Epithelial cell of esophagus (primary cell): ENCODE data around the gene COX7A2.

Experiments
- DNase-seq: peaks from one replicate; pipeline ENCODE4 v3.0.0; 2010; ENCODE audit warnings: low read depth
- H3K4me3 ChIP-seq: 2 replicates; pipeline ENCODE4 v1.5.1; 2011; ENCODE audit warnings: mild to moderate bottlenecking, low read length, control low read depth
- CTCF ChIP-seq: IDR thresholded peaks from 2 replicates; pipeline ENCODE4 v1.5.1; 2011; ENCODE audit warnings: low read depth, mild to moderate bottlenecking, low read length, control low read depth, inconsistent platforms; ENCODE audit not compliant: insufficient read depth; ENCODE audit errors: missing control alignments

Gene COX7A2

GRCh38 chr6:75257343-75258087 lies 13.9 kb upstream of the COX7A2 start:
- H3K4me3 ChIP-seq, result no peak overlapping the region
- no peak for DNase-seq
- no peak for TF ChIP-seq CTCF

- DNase-seq, result no peak
- TF ChIP-seq CTCF, result no peak
Measured at GRCh38 chr6:75250552-75250951, 7.0 kb upstream of the COX7A2 start.

DNA sequence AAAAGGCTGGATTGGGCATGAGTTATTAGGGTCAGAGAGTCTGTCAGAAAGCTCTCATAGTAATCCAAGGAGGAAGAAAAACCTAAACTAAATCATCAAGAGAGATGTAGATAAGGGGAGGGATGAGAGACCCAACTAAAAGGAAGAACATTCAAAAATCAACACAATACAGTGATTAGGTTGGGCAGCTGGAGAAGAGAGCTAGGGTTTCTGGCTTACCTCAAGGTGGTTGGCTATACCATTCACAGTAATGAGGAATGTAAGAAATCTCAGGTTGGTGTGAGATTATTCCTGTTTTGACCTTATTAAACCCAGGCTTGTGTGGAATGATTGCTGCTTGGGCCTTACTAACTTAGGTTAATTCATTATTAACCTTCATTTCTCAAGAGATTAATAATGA lies 6.2 kb upstream of the COX7A2 start:
- no peak for DNase-seq
- H3K4me3 ChIP-seq, result no peak overlapping the region
- no peak for TF ChIP-seq CTCF

More at GRCh38 chr6:75250552-75250951, 7.0 kb upstream of the COX7A2 start:
- H3K4me3 ChIP-seq, result no peak overlapping the region

GRCh38 chr6:75246386-75246785 lies 2.8 kb upstream of the COX7A2 start:
- no peak for DNase-seq
- H3K4me3 ChIP-seq, result no peak overlapping the region
- no peak for TF ChIP-seq CTCF

DNA sequence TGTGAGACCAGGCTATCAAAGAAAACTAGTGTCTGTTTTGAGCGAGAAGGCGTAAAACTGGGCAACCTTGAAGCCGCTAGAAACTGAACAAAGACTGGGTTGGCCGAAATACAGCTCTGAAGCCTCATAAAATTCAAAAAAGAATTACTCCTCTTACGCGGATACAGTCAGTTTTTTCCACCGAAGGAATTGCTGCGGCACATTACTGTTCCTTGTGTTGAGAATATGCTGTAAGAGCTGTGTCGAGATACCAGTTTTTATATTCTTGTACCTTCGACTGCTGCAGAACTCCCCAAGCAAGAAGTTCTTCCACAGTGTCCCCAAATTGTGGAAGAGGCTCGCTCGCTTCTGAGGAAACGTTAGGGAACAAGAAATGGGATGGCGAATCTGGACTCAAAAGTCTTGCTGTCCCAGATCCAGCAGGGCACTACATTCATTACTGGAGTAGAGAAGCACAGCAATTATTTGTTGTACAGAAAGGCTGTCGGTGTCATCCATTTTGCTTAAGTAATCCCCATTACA lies 523 bp upstream of the COX7A2 start:
- H3K4me3 ChIP-seq, result peak overlapping the region; percentile 92
- peak; percentile 5 for DNase-seq
- no peak for TF ChIP-seq CTCF

- H3K4me3 ChIP-seq, result no peak overlapping the region
- no peak for DNase-seq
- no peak for TF ChIP-seq CTCF
Measured at GRCh38 chr6:75236630-75237029, 7.0 kb downstream of the COX7A2 start.

- no peak for TF ChIP-seq CTCF
- H3K4me3 ChIP-seq, result no peak overlapping the region
- DNase-seq, result no peak
Measured at GRCh38 chr6:75235271-75235670, 8.3 kb downstream of the COX7A2 start.
